Bronchial epithelial cell (primary cell): Measurements from ENCODE around the gene VAV2. TPM values are rescaled to one million over a fixed set of nuclear protein-coding genes. Genes with fewer than 3 reads are reported as not detected.

Source experiments
- DNase-seq: peaks from one replicate; pipeline ENCODE4 v3.0.0-alpha.2; 2010; ENCODE audit warnings: low read depth
- FAIRE-seq: peaks from 2 replicates; lab custom pipeline; 2011; peaks lifted over from hg19 to GRCh38; lab: Jason Lieb, UNC
- H3K27me3 ChIP-seq: 2 replicates; pipeline ENCODE4 v1.5.1; 2011; ENCODE audit warnings: low read length; ENCODE audit not compliant: control insufficient read depth, insufficient read depth
- H3K36me3 ChIP-seq: 2 replicates; pipeline ENCODE4 v1.5.1; 2011; ENCODE audit warnings: low read length; ENCODE audit not compliant: control insufficient read depth, insufficient read depth
- H3K4me3 ChIP-seq: 2 replicates; pipeline ENCODE4 v1.5.1; 2011; ENCODE audit warnings: mild to moderate bottlenecking, low read depth, low read length, control low read depth
- CTCF ChIP-seq: IDR thresholded peaks from 2 replicates; pipeline ENCODE4 v1.5.1; 2011; ENCODE audit warnings: mild to moderate bottlenecking, moderate library complexity, low read length, control low read depth, inconsistent platforms; ENCODE audit not compliant: insufficient read depth, severe bottlenecking
- total RNA-seq: library from RNA; depleted of rRNA; stranded (reverse); fragments of >200 nt; gene quantifications from 2 replicates; pipeline ENCODE4 v1.2.1, GENCODE V29; 2014

Gene VAV2
- total RNA-seq, 1 donor from 2014 or later = 46.6 TPM

GRCh38 chr9:133954862-133955529 lies 37.1 kb downstream of the VAV2 start:
- no peaks in the 10 kb centered on the region for H3K27me3 ChIP-seq
- no peak for TF ChIP-seq CTCF
- H3K36me3 ChIP-seq = peaks cover 10% of the 10 kb centered on the region
- FAIRE-seq = no peak
- no peak overlapping the region for H3K4me3 ChIP-seq
- DNase-seq = no peak

GRCh38 chr9:133953976-133954709 lies 38.0 kb downstream of the VAV2 start:
- TF ChIP-seq CTCF = no peak
- Histone ChIP-seq H3K27me3 (no peaks in the 10 kb centered on the region), H3K36me3 (peaks cover 10% of the 10 kb centered on the region), H3K4me3 (no peak overlapping the region)
- FAIRE-seq = peak; percentile 83
- no peak for DNase-seq

GRCh38 chr9:133953621-133953975 lies 38.5 kb downstream of the VAV2 start:
- DNase-seq (no peak), FAIRE-seq (no peak)
- no peak for TF ChIP-seq CTCF

GRCh38 chr9:133952598-133953550 lies 39.2 kb downstream of the VAV2 start:
- peaks cover 12% of the 10 kb centered on the region for H3K36me3 ChIP-seq
- H3K27me3 ChIP-seq = no peaks in the 10 kb centered on the region
- no peak overlapping the region for H3K4me3 ChIP-seq
- DNase-seq (no peak), FAIRE-seq (no peak)
- TF ChIP-seq CTCF = no peak

More at GRCh38 chr9:133953621-133953975, 38.5 kb downstream of the VAV2 start:
- H3K27me3 ChIP-seq = no peaks in the 10 kb centered on the region
- no peak overlapping the region for H3K4me3 ChIP-seq
- H3K36me3 ChIP-seq = peaks cover 12% of the 10 kb centered on the region

GRCh38 chr9:133951265-133951664 lies 40.9 kb downstream of the VAV2 start:
- FAIRE-seq (no peak), DNase-seq (no peak)
- no peak overlapping the region for H3K4me3 ChIP-seq
- TF ChIP-seq CTCF = no peak
- H3K27me3 ChIP-seq = no peaks in the 10 kb centered on the region
- peaks cover 12% of the 10 kb centered on the region for H3K36me3 ChIP-seq
